HepG2 (cell line): ENCODE results near the gene SLC7A4. TPM values are rescaled to one million over a fixed set of nuclear protein-coding genes. Genes with fewer than 3 reads are reported as not detected.

ENCODE experiments used
- ATAC-seq: fragments of 200-7000 bp; cut with Tn5 transposase; 3 replicates; pipeline ENCODE4 v1.9.1; 2020; ENCODE audit warnings: mild to moderate bottlenecking, moderate library complexity
- BruUV-seq: library from RNA; stranded (reverse); fragments of 400-500 nt; replicated peaks from 2 replicates; lab custom pipeline; 2021; lab: Mats Ljungman, UMichigan
- CTCF ChIA-PET: fragments of 300-600 bp; formaldehyde crosslinking; extraction: SDS; loops from one replicate; lab custom pipeline; 2021; ENCODE audit warnings: low total read pairs, inconsistent platforms, low intra/inter-chr PET ratio; lab: Yijun Ruan, JAX
- POLR2A ChIA-PET: fragments of 350-600 bp; sonication (Branson Sonifier 250); formaldehyde crosslinking; loops from one replicate; lab custom pipeline; 2020; ENCODE audit warnings: antibody characterized with exemption, inconsistent platforms; lab: Yijun Ruan, JAX
- DNase-seq: peaks from one replicate; pipeline ENCODE4 v3.0.0-alpha.2; 2015; ENCODE audit warnings: low spot score
- FAIRE-seq: peaks from 3 replicates; lab custom pipeline; 2011; peaks lifted over from hg19 to GRCh38; lab: Jason Lieb, UNC
- H2AFZ ChIP-seq: one replicate; pipeline ENCODE4 v1.6.1; 2011; ENCODE audit warnings: low read length, inconsistent platforms
- H3K27ac ChIP-seq: fragments of 300-600 bp; 3 replicates; pipeline ENCODE4 v1.8.0; 2011; ENCODE audit warnings: mixed run types, mild to moderate bottlenecking, mixed read lengths, low read length, inconsistent platforms; ENCODE audit not compliant: insufficient read depth; ENCODE audit errors: extremely low read length
- H3K27me3 ChIP-seq, 2 experiments: fragments of 200-600 bp in 1 of 2; 2 replicates in 1 of 2; 3 replicates in 1 of 2; pipeline versions ENCODE4 v1.6.0 to v1.8.0; 2011; ENCODE audit warnings: low read length in 2 of 2, mild to moderate bottlenecking in 2 of 2, moderate library complexity in 2 of 2, inconsistent platforms in 1 of 2; ENCODE audit not compliant: insufficient read depth in 2 of 2, control insufficient read depth in 1 of 2
- H3K36me3 ChIP-seq, 2 experiments: fragments of 200-600 bp in 1 of 2; replicated peaks in 1 of 2; 2 replicates in 1 of 2; 3 replicates in 1 of 2; pipeline versions ENCODE4 v1.5.1 to v1.8.0; 2011; ENCODE audit warnings: low read length in 2 of 2, inconsistent platforms in 1 of 2; ENCODE audit not compliant: insufficient read depth in 2 of 2, control insufficient read depth in 1 of 2
- H3K4me1 ChIP-seq: 2 replicates; pipeline ENCODE4 v1.5.1; 2012; ENCODE audit warnings: low read length, inconsistent platforms; ENCODE audit not compliant: insufficient read depth
- H3K4me2 ChIP-seq: 2 replicates; pipeline ENCODE4 v1.6.0; 2011; ENCODE audit warnings: low read depth, low read length, inconsistent platforms
- H3K4me3 ChIP-seq, 3 experiments: fragments of 200-600 bp in 1 of 3; sonication (generic), shearing (Covaris generic) in 1 of 3; replicated peaks in 1 of 3; 2 replicates each; pipeline ENCODE4 v1.5.1; 2011 to 2016; ENCODE audit warnings: low read length in 3 of 3, inconsistent platforms in 2 of 3, low read depth in 2 of 3, mild to moderate bottlenecking in 2 of 3, control low read depth in 1 of 3, mixed read lengths in 1 of 3; ENCODE audit not compliant: insufficient read depth in 1 of 3
- H3K79me2 ChIP-seq: one replicate; pipeline ENCODE4 v1.6.1; 2011; ENCODE audit warnings: low read length, inconsistent platforms; ENCODE audit not compliant: insufficient read depth
- H3K9ac ChIP-seq: 2 replicates; pipeline ENCODE4 v1.6.0; 2011; ENCODE audit warnings: mild to moderate bottlenecking, low read depth, low read length, inconsistent platforms; ENCODE audit not compliant: insufficient read depth
- H3K9me3 ChIP-seq: 2 replicates; pipeline ENCODE4 v1.5.1; 2012; ENCODE audit warnings: mild to moderate bottlenecking, low read length
- H4K20me1 ChIP-seq: 2 replicates; pipeline ENCODE4 v1.6.0; 2011; ENCODE audit warnings: inconsistent platforms, mild to moderate bottlenecking, low read length, moderate library complexity; ENCODE audit not compliant: insufficient read depth
- FOXM1 ChIP-seq: sonication (generic); formaldehyde crosslinking; IDR thresholded peaks from 2 replicates; pipeline ENCODE4 v1.5.0; 2020; ENCODE audit warnings: missing genetic modification reagents
- HNRNPH1 ChIP-seq: fragments of 200-400 bp; formaldehyde crosslinking; optimal IDR thresholded peaks from 2 replicates; pipeline ENCODE3; 2017; ENCODE audit warnings: mild to moderate bottlenecking, low read depth, low read length
- JARID2 ChIP-seq: sonication (generic); formaldehyde crosslinking; IDR thresholded peaks from 2 replicates; pipeline ENCODE4 v1.8.1; 2023; ENCODE audit warnings: missing genetic modification reagents, inconsistent platforms; ENCODE audit not compliant: insufficient replicate concordance
- MED13 ChIP-seq: sonication (generic); formaldehyde crosslinking; IDR thresholded peaks from 2 replicates; pipeline ENCODE4 v1.5.0; 2020; ENCODE audit warnings: missing genetic modification reagents
- NCOR1 ChIP-seq: fragments of 200-600 bp; sonication (generic); IDR thresholded peaks from 2 replicates; pipeline ENCODE4 v1.7.0; 2017; ENCODE audit warnings: antibody characterized with exemption, low read length, borderline replicate concordance
- RORA ChIP-seq: sonication (generic); formaldehyde crosslinking; IDR thresholded peaks from 2 replicates; pipeline ENCODE4 v1.5.0; 2020; ENCODE audit warnings: mild to moderate bottlenecking, missing genetic modification reagents, moderate library complexity
- SETDB1 ChIP-seq: sonication (generic); formaldehyde crosslinking; IDR thresholded peaks from 2 replicates; pipeline ENCODE4 v1.5.1; 2020; ENCODE audit warnings: missing genetic modification reagents, mild to moderate bottlenecking, borderline replicate concordance
- SP140L ChIP-seq: sonication (generic); formaldehyde crosslinking; IDR thresholded peaks from 2 replicates; pipeline ENCODE4 v1.4.0; 2020; ENCODE audit warnings: missing genetic modification reagents, borderline replicate concordance
- TMF1 ChIP-seq: sonication (generic); formaldehyde crosslinking; IDR thresholded peaks from 2 replicates; pipeline ENCODE4 v1.8.1; 2022; ENCODE audit warnings: low read depth, missing genetic modification reagents
- ZNF33A ChIP-seq: sonication (generic); formaldehyde crosslinking; IDR thresholded peaks from 2 replicates; pipeline ENCODE4 v1.5.1; 2020; ENCODE audit warnings: missing genetic modification reagents, mild to moderate bottlenecking, moderate library complexity, borderline replicate concordance
- ZNF543 ChIP-seq: sonication (generic); formaldehyde crosslinking; IDR thresholded peaks from 2 replicates; pipeline ENCODE4 v1.4.0; 2020; ENCODE audit warnings: mild to moderate bottlenecking, missing genetic modification reagents
- ZNF552 ChIP-seq: sonication (generic); formaldehyde crosslinking; IDR thresholded peaks from 2 replicates; pipeline ENCODE4 v1.9.0; 2022; ENCODE audit warnings: missing genetic modification reagents, mild to moderate bottlenecking, borderline replicate concordance
- WGBS: methylation state at CpG from one replicate; pipeline ENCODE4 v1.1.6; 2017; ENCODE audit warnings: low lambda C conversion rate; 5-methylcytosine and 5-hydroxymethylcytosine counted together
- in situ Hi-C: cut with HindIII; loops from 2 replicates; pipeline ENCODE4 v1.10.0; 2017; ENCODE audit warnings: low pct_unique_long_range_greater_than_20kb; ENCODE audit not compliant: extremely low pct_ligation_motif_present
- intact Hi-C: fragments of 100-400 bp; cut with micrococcal nuclease; formaldehyde crosslinking; loops from one replicate; pipeline ENCODE4 v1.10.0; 2022; ENCODE audit not compliant: unreplicated experiment
- polyA plus RNA-seq, 8 experiments: library from polyadenylated mRNA; depleted of rRNA in 3 of 8; stranded (reverse) in 7 of 8; unstranded in 1 of 8; fragments of >200 nt; fragmentation: Illumina TruSeq in 4 of 8; extraction: Trizol in 4 of 8; gene quantifications; 2 replicates each; pipeline versions ENCODE4 v1.2.1 to v1.2.3, GENCODE V29; 2011 to 2016; ENCODE audit warnings: low read depth in 4 of 8, missing spikeins in 1 of 8, mixed read lengths in 1 of 8; ENCODE audit not compliant: insufficient read depth in 1 of 8
- total RNA-seq, 5 experiments: library from RNA; depleted of rRNA; stranded (reverse); fragments of >200 nt; fragmentation: Illumina TruSeq; extraction: Trizol; gene quantifications; 2 replicates each; pipeline ENCODE4 v1.2.3, GENCODE V29; 2016; ENCODE audit warnings: low read depth in 1 of 5
- TF ChIP-seq, protein P1 (sequence below): sonication (generic); formaldehyde crosslinking; IDR thresholded peaks from 2 replicates; pipeline ENCODE4 v1.5.0; 2020; ENCODE audit warnings: missing genetic modification reagents
- TF ChIP-seq, protein P2 (sequence below): IDR thresholded peaks from 2 replicates; pipeline ENCODE4 v1.6.1; 2016

Gene SLC7A4
- total and polyA plus RNA-seq, 2 of the 13 experiments (the other 11 are each of a cell fraction or from before 2014, with no cell fraction given), result not detected

DNA sequence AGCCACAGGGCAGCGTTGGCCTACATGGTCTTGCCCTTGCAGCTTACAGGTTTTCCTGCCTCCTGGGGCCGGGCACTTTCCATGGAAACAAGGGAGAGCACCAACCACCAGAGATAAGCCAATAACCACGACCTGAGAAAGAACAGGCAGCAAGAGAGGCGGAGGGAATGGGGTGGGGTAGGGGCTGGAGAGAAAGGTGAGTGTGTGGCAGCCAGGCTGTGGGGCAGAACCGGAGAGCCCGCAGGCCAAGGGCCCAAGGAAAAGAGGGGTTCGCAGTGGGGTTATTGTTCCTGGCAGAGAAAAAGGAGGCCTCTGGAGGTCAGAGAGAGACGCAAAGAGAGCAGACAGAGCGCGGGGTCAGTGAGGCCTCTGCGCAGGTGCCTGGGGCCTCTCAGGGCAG lies 46.6 kb upstream of the SLC7A4 start (continued):
- TF ChIP-seq, protein P1, sequence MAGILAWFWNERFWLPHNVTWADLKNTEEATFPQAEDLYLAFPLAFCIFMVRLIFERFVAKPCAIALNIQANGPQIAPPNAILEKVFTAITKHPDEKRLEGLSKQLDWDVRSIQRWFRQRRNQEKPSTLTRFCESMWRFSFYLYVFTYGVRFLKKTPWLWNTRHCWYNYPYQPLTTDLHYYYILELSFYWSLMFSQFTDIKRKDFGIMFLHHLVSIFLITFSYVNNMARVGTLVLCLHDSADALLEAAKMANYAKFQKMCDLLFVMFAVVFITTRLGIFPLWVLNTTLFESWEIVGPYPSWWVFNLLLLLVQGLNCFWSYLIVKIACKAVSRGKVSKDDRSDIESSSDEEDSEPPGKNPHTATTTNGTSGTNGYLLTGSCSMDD (CRISPR knock-in tag), result no peak
- no peak for TF ChIP-seq TMF1

DNA sequence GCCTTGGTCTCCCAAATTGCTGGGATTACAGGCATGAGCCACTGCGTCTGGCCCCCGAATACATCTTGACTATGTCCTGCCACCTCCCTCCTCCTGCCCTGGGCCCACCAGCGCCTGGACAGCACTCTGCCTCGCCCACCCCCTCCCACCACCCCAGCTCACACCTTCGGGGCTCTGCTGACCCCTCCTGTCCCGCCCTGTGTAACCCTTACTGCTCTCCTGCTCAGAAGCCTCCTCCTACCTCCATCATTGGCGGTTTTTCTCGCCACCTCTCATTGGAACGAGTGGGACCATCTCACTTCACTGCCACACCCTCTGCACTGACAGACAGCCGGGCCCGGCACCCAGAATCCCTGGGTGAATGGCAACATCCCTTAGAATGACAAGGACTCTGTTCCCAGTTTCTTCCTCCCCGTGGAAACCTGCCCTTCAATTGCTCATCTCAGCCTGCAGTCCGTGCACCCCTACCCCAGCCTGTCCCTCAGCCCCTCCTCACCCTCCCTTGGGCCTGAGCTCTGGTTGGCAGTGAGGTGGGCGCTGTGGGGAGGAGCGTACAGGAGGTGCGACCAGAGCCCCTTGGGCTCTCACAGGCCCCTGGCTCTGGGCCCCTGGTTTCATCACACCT lies 45.6 kb upstream of the SLC7A4 start:
- in situ Hi-C loops, result no loop called here
- ATAC-seq (no peak), DNase-seq (no peak), FAIRE-seq (no peak)
- peaks cover 8 to 40% of the 10 kb centered on the region in 2 experiments; a peak in 4 of 5 replicates for H3K27me3 ChIP-seq
- no peak for TF ChIP-seq RORA (CRISPR knock-in tag)
- no peak for TF ChIP-seq FOXM1
- TF ChIP-seq ZNF552 (CRISPR knock-in tag), result no peak
- TF ChIP-seq ZNF33A, result no peak
- no peak for TF ChIP-seq SETDB1
- no peak for TF ChIP-seq JARID2 (CRISPR knock-in tag)
- no peak for TF ChIP-seq SP140L
- TF ChIP-seq, protein P2, sequence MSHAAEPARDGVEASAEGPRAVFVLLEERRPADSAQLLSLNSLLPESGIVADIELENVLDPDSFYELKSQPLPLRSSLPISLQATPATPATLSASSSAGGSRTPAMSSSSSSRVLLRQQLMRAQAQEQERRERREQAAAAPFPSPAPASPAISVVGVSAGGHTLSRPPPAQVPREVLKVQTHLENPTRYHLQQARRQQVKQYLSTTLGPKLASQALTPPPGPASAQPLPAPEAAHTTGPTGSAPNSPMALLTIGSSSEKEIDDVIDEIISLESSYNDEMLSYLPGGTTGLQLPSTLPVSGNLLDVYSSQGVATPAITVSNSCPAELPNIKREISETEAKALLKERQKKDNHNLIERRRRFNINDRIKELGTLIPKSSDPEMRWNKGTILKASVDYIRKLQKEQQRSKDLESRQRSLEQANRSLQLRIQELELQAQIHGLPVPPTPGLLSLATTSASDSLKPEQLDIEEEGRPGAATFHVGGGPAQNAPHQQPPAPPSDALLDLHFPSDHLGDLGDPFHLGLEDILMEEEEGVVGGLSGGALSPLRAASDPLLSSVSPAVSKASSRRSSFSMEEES (CRISPR knock-in tag), result no peak
- no peak for TF ChIP-seq ZNF543
- no peak for TF ChIP-seq NCOR1
- no peak for TF ChIP-seq MED13 (CRISPR knock-in tag)
- TF ChIP-seq HNRNPH1, result no peak
- 23% methylated on average over 15 of the region's 16 CpGs for WGBS
- H3K9me3 ChIP-seq, result no peaks in the 10 kb centered on the region
- H3K36me3 ChIP-seq, result no peaks in the 10 kb centered on the region
- H3K4me1 ChIP-seq, result no peaks in the 10 kb centered on the region
- no peak overlapping the region for H3K27ac ChIP-seq
- no peak overlapping the region for H3K9ac ChIP-seq
- no peak overlapping the region for H2AFZ ChIP-seq
- no peak overlapping the region for H3K4me3 ChIP-seq
- H4K20me1 ChIP-seq, result no peaks in the 10 kb centered on the region
- intact Hi-C loops, result no loop called here
- CTCF ChIA-PET, result no interaction called here
- H3K79me2 ChIP-seq, result no peaks in the 10 kb centered on the region
- no TSS peak for BruUV-seq
- POLR2A ChIA-PET, result no interaction called here
- H3K4me2 ChIP-seq, result no peak overlapping the region
